GM12878 (cell line): ENCODE results near the gene POLR1A.

Experiments
- ATF2 ChIP-seq: IDR thresholded peaks from 2 replicates; pipeline ENCODE4 v1.6.1; 2012; ENCODE audit warnings: low read length, inconsistent platforms
- CTCF ChIP-seq, 3 experiments: IDR thresholded peaks in 2 of 3; conservative IDR thresholded peaks in 1 of 3; 2 replicates each; pipeline ENCODE4 v1.5.1; 2011; ENCODE audit warnings: low read depth in 3 of 3, low read length in 3 of 3, mild to moderate bottlenecking in 3 of 3, control low read depth in 2 of 3, moderate library complexity in 2 of 3, inconsistent platforms in 1 of 3, mixed read lengths in 1 of 3; ENCODE audit not compliant: control insufficient read depth in 2 of 3, insufficient read depth in 1 of 3; ENCODE audit errors: extremely low read depth in 1 of 3
- JUND ChIP-seq: IDR thresholded peaks from 2 replicates; pipeline ENCODE4 v1.6.1; 2012; ENCODE audit warnings: low read depth, mild to moderate bottlenecking, low read length, improper control_type of control experiment, moderate library complexity
- REST ChIP-seq: IDR thresholded peaks from 2 replicates; pipeline ENCODE4 v1.6.1; 2012; ENCODE audit warnings: mild to moderate bottlenecking, low read depth, low read length
- YY1 ChIP-seq: IDR thresholded peaks from 2 replicates; pipeline ENCODE4 v1.6.1; 2011; ENCODE audit warnings: low read depth, mild to moderate bottlenecking, low read length

- TF ChIP-seq YY1 = peak; percentile 70
- no peak for TF ChIP-seq CTCF (IDR thresholded peaks at IDR 0.05 in 2 of 3, conservative IDR thresholded peaks at IDR 0.05 in 1 of 3; ENCODE audit: control insufficient read depth in 2 of 3, extremely low read depth in 1 of 3, insufficient read depth in 1 of 3, low read depth in 3 of 3, low read length in 3 of 3)
- TF ChIP-seq JUND = no peak
- TF ChIP-seq REST = 0 out of 2 replicates have a peak, but pooled peaks have one; percentile 26
- no peak for TF ChIP-seq ATF2
These were observed at the start of gene POLR1A for GRCh38 chr2:86105252-86105968.
